Stimulated activated CD8-positive, alpha-beta memory T cell treated with anti-CD3 and anti-CD28 coated beads, Interleukin-15, amount 100 ng/mL, for 48 hours (primary cell): ENCODE data around the gene PRKAG1.

Source experiments
- DNase-seq, 2 donors: peaks; one replicate each; pipeline ENCODE4 v3.0.0-alpha.2; 2020; ENCODE audit warnings: low read depth in 2 of 2

Gene PRKAG1

GRCh38 chr12:49049566-49050224 is 31.1 kb upstream of the PRKAG1 start:
- no peak for DNase-seq

- no peak for DNase-seq
Measured at GRCh38 chr12:49048953-49049352, 30.4 kb upstream of the PRKAG1 start.

GRCh38 chr12:49046129-49046895 is 27.7 kb upstream of the PRKAG1 start:
- no peak for DNase-seq

- no peak for DNase-seq
Measured at GRCh38 chr12:49044660-49045059, 26.1 kb upstream of the PRKAG1 start.

GRCh38 chr12:49043856-49044258 is 25.3 kb upstream of the PRKAG1 start:
- peak; percentile 55 to 57 for DNase-seq

GRCh38 chr12:49043241-49043640 is 24.7 kb upstream of the PRKAG1 start:
- no peak for DNase-seq

- DNase-seq, result no peak
Measured at GRCh38 chr12:49041881-49042484, 23.4 kb upstream of the PRKAG1 start.

GRCh38 chr12:49041036-49041880 is 22.7 kb upstream of the PRKAG1 start:
- DNase-seq, result no peak

GRCh38 chr12:49040364-49040855 is 21.8 kb upstream of the PRKAG1 start:
- DNase-seq, result no peak

GRCh38 chr12:49039421-49040363 is 21.1 kb upstream of the PRKAG1 start:
- no peak for DNase-seq

- DNase-seq, result no peak
Measured at GRCh38 chr12:49038291-49038955, 19.8 kb upstream of the PRKAG1 start.

GRCh38 chr12:49037947-49038237 is 19.3 kb upstream of the PRKAG1 start:
- no peak for DNase-seq

GRCh38 chr12:49037111-49037946 is 18.8 kb upstream of the PRKAG1 start:
- DNase-seq, result no peak

- no peak for DNase-seq
Measured at GRCh38 chr12:49036029-49036428, 17.5 kb upstream of the PRKAG1 start.

- no peak for DNase-seq
Measured at GRCh38 chr12:49034286-49034622, 15.7 kb upstream of the PRKAG1 start.

GRCh38 chr12:49033611-49034285 is 15.2 kb upstream of the PRKAG1 start:
- no peak for DNase-seq

- no peak for DNase-seq
Measured at GRCh38 chr12:49032679-49033447, 14.3 kb upstream of the PRKAG1 start.

- DNase-seq, result no peak
Measured at GRCh38 chr12:49032276-49032675, 13.7 kb upstream of the PRKAG1 start.
